Retina (tissue), 1 donor: Measurements from ENCODE around the gene DPM3.
A peak's percentile ranks its signal among the peaks of the same experiment; 100 is the strongest.
"Not testable (repeated sequence)": the region's sequence is repeated elsewhere in the genome, so short reads cannot be mapped to it uniquely, and the experiment has no call there.

Experiments
- DNase-seq: peaks from one replicate; pipeline ENCODE4 v3.0.0-alpha.2; 2016

Gene DPM3

DNA sequence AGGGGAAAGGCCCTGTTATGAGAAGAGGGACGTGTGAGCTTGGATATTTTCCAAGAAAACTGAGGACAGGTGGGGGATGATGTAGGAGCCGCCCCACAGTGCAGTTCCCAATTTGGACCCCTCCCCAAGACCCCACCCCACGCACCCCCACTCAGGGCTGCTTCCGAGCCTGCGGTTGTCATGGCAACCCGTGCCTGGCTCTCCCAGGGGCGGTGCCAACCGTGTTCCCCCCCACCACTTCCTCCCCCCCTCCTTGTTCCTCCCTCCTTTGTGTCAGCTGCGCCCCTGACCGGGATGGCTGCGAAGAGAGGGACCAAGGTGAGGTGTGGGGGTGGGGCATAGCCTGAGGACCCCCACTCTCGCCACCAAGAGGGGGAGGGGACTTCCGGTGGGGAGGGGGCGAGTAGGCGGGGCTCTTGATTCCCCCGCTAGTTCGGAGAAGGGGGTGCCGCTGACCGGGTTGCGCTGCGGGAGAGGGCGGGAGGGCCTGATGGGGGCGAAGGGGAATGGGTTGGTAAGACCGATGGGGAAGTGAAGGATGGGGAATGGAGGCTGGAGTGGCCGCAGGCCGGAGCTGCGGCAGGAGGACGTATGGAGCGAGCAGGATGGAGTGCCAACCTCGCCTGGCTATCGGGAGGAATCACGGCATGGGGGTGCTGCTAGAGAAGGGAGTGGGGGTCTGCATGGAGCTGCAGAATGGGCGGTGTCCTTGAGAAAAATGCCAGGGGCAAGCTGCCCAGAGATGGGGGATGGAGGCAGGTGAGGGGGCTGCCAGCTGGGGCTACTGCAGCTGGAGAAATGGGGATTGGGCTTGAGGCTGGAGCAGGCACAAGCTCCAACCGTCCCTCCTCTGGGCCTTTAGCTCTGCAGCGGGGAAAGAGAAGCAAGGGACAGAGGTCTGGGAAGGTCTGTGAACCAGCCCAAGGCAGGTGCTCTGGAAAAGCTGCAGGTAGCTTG, 34.3 kb upstream of the DPM3 start:
- peak; percentile 77 for DNase-seq

DNA sequence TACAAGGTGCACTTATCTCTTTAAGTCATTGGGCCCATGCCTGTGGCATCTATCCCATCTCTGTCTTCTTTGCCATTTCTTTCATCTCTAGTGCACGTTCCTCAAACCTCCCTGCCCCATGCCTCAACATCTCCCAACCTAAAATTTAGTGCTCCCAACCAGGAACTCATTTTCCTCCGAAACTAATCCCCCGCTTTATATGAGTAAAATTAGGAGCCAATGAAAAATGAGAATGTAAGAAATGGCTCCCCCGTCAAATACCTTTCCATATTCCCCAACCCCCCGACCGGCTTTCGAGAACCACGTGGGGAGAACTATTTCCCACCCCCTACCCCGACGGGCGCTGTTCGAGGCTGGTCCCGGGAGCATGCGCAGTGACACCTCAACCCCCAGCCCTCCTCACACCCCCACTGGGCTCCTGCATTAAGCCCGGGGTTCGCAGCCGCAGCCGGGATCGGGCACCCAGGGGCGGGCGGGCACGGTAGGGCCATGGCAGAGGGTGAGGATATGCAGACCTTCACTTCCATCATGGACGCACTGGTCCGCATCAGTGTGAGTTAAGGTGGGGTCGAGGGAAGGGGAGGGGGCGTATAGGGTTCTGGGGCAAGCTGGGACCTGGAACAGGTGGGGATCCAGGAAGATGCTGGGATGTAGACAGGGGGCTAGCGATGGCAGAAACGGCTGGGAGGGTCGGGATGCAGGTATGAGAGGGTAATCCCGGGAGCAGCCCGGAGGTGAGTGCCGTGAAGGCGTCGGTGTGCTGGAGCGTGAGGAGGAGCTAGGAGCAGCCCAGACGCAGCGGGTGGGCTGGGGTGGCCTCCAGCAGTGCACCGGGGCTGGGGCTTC, 33.4 kb upstream of the DPM3 start, which contains the start of gene TRIM46:
TRIM46 (plus strand) TSS at position 372 of the 846 bp plus-strand sequence; CDS start at position 490, 118 bp downstream.
- no peak for DNase-seq

DNA sequence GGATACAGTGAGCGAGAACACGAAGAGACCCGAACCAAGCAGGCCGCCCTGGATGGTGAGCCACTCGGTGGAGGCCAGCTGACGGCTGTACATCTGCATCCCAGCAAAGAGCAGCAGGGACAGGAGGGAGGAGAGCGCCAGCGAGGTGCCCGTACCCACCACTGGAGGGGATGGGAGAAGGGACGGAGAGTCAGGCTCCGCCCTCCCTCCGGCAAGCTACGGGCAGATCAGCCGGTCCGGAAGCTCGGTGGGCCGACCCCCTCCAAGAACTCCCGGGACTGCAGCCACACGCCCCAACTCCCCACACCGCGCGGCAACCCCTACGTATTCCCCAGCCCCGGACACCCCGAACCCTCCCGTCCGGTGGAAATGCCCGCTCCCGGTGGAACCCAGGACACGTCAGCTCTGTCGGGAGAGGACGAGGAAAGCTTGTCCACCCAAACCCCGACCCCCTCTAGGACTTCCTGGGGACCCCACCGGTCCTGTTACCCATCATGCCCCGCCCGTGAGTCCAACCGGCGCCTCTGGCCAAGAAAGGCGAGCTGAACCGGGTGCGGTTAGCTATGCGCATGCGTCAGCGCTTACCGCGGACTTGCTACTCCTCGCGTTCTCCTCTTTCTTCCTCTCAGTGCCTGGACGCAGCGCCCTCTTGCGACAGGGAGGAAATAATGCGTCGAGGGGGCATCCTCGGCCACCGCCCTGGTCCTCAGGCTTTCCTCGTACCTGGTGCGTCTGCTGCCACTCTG, 32.6 kb upstream of the DPM3 start, which contains the start of gene KRTCAP2:
KRTCAP2 (minus strand) TSS at position 573 of the 746 bp plus-strand sequence; CDS start at position 493, 80 bp downstream.
- DNase-seq: peak; percentile 97

DNA sequence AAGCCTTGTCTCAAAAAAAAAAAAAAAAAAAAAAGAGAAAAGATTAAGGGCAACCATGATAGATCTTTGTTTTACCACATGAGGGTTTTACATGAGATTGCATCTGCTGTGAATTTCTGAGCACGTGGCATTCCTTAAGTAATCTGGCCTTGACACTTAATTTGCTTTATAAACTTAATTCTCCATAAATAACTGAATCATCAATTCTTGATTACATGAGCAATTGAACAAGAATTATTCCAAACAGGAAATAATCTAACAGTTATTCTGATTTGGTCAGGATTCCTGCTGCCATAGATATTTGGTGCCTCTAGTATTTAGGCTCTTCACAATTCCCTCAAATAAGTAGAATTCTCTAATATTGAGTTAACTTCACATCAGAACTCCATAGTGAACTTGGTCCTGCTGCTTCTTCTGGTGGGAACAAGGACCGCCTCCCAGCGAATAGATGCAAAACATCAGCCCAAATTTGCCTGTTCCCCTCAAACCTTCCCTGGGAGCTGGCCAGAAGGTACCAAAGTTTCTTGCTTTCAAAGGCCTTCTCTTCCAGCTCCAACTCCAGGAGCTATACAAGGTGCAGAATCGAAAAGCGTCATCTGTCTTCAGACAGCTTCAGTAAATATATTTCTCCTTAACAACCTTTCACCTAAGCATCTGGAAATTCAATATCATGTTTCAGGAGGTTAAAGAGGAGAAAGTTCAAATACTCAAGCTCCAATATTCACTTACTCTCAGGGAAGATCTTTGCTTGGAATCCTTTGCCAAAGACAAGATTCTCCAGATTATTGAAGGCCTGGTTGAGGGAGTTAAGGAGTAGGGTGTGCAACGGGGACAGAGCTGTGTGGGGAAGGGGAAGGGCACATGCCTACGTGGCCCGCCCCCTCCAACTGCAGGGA, 31.8 kb upstream of the DPM3 start:
- no peak for DNase-seq

DNA sequence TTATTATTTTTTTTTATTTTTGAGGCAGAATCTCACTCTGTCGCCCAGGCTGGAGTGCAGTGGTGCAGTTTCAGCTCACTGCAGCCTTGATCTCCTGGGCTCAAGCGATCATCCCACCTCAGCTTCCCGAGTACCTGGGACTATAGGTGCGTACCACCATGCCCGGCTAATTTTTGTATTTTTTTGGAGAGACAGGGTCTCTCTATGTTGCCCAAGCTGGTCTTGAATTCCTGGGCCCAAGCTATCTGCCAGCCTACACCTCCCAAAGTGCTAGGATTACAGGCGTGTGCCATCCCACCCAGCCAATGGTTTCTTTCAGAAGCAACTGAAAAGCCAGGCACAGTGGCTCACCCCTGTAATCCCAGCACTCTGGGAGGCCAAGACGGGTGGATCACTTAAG, 30.5 kb upstream of the DPM3 start:
- DNase-seq: no peak

DNA sequence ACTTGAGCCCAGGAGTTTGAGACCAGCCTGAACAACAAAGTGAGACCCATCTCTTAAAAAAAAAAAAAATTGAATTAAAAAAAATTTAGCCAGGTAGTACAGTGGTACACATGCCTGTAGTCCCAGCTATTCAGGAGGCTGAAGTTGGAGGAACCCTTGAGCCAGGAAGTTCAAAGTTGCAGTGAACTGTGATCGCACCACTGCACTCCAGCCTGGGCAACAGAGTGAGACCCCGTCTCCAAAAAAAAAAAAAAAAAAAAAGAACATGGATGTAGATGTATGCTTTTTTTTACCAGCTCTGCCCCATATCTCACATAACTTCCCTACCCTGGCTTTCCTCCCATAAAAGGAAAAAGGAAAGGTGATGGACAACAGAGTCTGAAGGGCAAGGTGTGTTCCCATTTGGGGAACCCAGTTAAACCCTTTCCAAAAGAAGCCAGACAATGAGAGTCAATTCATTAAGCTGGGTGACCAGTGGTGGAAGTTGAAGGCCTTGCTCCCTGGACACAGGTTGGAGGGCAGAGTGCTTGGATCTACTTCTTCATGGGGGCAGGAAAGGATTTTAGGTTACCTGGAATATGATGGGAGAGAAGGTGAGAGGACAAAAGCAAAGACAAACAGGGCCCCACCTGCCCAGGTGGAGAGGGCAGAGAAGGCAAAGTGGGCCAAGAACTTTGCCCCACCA, 29.9 kb upstream of the DPM3 start:
- DNase-seq: no peak

DNA sequence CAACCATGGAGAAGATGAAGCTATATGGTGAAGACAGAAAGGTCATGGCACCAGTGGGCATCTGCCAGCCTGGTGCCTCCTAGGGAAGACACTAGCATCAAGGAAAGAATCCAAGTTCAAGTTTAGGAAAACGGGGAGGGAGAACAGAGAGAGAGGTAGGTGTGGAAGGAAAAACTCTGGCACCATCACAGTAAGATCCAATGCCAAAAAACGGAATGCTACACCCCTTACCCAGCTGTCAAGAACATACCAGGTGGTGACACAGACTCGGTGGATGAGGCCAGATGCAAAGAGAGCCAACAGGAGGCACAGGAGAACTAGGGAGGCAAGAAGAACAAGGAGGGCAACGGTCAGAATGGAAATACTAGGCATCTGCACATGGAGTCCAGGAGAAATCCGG, 29.2 kb upstream of the DPM3 start:
- DNase-seq: no peak

DNA sequence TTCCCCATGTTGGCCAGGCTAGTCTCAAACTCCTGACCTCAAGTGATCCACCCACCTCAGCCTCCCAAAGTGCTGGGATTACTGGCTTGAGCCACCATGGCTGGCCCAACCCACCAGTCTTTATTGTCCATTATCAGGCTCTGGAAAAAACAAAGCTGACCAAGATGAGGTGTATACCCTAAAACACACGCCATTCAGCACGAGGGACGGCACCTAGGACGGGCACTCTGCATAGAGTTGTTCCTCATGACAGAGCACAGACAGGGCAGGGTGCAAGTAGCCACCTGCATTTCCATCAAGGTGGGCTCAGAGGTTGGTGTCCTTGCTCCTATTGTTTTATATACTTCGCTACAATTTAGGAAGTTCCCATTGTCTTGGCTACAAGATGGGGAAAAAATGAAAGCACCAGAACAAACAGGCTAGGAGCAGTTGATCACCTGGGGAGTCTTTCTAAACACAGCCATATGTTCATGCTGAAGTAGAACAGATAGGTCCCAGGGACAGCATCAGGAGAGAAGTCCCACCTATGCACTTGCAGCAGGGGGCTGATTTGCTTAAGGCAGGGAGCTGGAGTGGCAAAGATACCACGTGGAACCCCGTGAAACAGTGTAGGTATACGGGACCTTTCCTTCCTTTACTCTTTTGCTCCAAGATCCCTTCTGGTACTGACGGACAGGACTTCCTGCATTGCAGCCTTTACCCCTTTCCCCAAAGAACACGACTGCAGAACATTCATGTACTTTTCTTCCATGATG, 28.3 kb upstream of the DPM3 start:
- DNase-seq: no peak

DNA sequence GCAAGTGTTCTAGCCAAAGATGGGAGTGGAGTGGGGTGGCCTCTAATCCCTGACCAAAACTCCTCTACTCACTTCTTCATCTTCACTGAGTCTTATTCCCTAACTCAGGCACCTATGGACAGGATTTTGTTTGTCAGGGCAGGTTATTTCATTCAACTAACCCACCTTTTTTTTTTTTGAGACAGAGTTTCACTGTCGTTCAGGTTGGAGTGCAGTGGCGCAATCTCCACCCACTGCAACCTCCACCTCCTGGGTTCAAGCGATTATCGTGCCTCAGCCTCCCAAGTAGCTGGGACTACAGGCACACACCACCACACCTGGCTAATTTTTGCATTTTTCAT, 27.7 kb upstream of the DPM3 start:
- not testable (repeated sequence) for DNase-seq

DNA sequence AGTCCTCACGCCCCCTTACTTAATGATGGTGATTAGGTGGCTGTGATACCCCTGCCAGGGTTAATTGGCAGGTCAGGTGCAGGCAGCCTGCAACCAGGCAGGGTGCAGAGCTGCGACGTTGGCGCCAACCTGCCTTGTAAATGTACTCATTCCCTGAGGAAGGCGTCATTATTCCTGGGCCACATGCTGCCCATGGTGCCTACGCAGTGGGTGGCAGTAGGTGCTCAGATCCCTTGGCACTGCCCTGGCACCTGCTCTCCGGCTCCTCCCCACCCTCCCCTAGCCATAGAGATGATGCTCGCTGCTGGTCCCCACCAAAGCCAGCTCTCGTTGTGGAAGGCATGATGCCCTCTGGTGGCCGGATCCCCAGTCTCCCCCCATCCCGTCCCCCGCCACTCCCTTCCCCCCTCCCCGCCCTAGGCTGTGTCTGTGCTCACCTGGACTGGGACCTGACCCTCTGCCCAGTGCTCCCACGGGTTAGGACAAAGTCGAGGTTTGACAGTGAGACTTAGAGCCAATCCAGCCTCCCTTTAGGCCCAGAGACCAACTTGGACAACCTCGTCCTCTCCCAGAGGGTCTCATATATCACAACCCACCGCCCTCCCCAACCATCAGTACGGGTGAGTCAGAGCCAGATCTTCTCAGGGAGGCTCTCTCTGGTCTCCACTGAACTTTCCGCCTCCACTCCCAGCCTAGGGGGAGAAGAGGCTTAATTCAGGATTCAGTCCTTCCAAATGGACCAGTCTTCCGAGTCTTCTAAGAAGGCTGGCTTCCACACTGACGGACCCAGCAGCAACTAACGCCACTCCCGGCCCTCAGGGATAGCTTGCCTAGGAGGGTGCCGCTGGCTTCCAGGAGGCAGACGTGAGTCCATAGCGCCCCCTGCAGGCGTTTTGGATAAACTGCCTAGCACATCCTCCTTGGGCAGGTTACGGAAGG, 27.1 kb upstream of the DPM3 start:
- peak; percentile 91 for DNase-seq

DNA sequence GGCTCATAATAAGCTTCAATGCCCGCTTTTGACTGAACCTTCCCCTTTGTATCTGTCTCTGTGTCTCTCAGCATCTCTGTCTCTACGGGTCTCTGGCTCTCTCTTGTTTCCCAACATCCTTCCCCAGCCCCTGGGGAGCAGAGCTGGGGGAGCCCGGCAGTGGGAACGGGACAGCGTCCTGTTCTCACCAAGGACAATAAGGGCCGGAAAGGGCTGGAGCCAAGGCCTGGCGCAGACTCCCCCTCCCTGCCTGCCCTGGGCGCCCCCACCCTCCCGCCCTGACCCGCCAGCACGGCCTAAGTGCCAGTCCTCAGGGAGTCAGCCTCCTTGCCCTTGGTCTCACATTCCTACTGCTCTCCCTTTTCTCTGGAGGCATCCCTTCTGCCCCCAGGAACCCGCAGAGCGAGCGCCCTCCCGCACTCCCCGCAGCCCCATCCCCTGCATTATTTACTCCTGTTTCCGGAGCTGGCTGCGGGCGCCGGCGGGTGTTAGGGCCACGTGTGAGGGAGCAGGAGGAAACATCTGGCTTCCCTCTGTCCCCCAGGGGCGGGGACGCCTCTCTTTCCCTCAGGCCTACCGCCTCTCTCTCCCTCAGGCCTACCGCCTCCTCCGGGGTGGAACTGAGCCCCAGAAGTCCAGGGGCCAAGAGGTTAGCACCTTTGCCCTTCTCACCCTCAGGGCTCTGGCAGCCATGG, 26.3 kb upstream of the DPM3 start:
- peak; percentile 73 for DNase-seq

DNA sequence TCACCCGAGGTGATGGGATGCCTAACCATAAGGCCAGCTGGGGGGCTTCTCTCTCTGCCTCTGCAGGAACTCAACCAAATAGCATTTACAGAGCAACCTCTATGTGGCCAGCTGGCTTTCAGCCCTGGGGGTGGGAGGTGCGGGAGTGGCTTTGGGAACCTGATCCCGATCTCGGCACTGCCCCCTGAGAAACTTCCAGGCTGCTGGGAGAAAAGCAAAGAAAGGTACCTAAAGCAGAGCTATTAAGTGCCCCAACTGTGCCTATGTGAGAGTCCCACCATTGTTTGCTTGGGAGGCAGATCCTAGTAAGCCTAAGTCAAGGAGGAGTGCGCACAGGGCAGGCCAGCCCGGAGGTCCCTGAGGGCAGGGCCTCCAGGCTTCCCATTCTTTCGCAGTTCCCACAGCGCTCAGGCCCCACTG, 25.7 kb upstream of the DPM3 start:
- no peak for DNase-seq

DNA sequence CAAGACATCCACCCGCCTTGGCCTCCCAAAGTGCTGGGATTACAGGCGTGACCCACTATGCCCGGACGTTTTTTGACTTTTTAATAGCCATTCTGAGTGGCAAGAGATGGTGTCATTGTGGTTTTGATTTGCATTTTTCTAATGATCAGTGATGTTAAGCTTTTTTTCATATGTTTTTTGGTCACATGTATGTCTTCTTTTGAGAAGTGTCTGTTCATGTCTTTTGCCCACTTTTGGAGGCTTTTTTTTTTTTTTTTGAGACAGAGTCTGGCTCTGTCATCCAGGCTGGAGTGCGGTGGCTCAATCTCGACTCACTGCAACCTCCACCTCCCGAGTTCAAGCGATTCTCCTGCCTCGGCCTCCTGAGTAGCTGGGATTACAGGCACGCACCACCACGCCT, 24.3 kb upstream of the DPM3 start:
- not testable (repeated sequence) for DNase-seq

DNA sequence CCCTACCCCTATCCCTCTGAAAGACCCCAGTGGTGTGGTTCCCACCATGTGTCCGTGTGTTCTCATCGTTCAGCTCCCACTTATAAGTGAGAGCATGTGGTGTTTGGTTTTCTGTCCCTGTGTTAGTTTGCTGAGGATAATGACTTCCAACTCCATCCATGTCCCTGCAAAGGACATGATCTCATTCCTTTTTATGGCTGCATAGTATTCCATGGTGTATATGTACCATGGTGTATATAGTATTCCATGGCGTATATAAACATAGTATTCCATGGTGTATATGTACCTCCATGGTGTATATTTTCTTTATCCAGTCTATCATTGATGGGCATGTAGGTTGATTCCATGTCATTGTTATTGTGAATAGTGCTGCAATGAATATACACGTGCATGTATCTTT, 23.5 kb upstream of the DPM3 start:
- not testable (repeated sequence) for DNase-seq

DNA sequence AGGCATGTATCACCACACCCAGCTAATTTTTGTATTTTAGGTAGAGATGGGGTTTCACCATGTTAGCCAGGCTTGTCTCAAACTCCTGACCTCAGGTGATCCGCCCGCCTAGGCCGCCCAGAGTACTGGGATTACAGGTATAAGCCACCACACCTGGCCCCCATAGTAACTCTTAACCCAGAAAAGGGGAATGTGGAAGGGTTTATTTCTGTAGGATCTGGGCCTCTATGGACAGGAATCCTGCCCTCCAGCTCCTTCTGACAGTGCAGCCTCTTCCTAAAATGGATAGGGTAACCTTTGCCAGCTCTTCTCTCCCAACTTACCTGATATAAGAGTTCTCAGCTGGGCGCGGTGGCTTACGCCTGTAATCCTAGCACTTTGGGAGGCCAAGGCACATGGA, 22.3 kb upstream of the DPM3 start:
- not testable (repeated sequence) for DNase-seq

DNA sequence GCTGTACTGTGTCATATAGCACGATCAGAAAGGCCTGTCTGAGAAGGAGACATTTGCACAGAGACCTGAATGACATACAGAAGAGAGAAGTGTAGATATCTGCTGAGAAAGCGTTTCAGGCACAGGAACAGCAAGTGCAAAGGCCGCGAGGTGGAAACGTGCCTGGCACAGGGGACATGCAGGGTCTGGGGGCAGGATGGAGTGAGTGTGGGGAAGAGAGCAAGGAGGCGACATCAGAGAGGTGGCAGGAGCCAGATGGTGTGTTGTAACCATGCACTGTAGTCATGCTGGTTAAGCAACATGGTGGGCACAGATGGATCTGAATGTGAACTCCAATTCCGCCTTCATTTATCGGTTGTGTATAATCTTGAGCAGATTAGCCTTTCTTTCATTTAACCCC, 19.8 kb upstream of the DPM3 start:
- DNase-seq: no peak

DNA sequence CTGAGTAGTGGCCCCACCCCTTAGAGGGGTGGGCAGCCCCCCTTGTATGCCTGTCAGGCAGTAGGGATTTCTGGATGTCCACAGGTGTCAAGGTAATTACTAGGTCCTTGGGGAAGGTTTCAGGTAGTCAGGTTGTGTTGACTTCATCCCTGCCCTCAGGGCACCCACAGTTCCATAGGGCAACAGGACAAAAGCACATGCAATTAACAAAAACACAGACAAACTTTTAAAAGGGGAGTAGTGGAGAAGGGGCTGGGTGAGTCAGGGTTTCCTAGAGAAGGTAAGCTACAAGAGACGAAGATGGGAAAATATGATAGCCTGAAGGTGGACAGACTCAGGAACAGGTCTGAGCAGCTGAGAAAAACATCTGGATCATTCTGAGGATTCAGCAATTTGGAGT, 18.7 kb upstream of the DPM3 start:
- DNase-seq: no peak

DNA sequence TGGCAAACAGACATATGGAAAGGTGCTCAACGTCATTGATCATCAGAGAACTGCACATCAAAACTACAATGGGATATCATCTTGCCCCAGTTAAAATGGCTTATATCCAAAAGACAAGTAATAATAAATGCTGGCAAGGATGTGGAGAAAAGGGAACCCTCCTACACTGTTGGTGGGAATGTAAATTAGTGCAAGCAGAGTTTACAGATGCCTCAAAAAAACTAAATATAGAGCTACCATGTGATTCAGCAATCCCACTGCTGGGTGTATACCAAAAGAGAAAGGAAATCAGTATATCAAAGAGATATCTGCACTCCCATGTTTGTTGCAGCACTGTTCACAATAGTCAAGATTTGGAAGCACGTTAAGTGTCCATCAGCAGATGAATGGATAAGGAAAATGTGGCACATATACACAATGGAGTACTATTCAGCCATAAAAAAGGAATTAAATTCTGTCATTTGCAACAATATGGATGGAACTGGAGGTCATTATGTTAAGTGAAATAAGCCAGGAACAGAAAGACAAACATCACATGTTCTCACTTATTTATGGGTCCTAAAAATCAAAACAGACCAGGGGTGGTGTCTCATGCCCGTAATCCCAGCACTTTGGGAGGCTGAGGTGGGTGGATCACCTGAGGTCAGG, 15.8 kb upstream of the DPM3 start:
- not testable (repeated sequence) for DNase-seq
